ENCODE measurements around the gene S100A7. TPM values are rescaled to one million over a fixed set of nuclear protein-coding genes. Genes with fewer than 3 reads are reported as not detected.

S100A7 gene
- total RNA-seq, 1 experiment from 2014 or later = not detected

- Histone ChIP-seq H3K27ac (no peak overlapping the region), H3K4me1 (replicated peaks) (no peaks in the 10 kb centered on the region), H3K4me3 (no peak overlapping the region), H3K9me3 (replicated peaks) (no peaks in the 10 kb centered on the region), H3K36me3 (no peaks in the 10 kb centered on the region), H3K27me3 (replicated peaks) (peaks cover 28% of the 10 kb centered on the region)
- DNase-seq (ENCODE audit: low read depth in 1 of 2, low spot score in 2 of 2) = no peak
Measured at GRCh38 chr1:153488731-153489130, 28.3 kb upstream of the S100A7 start.

GRCh38 chr1:153487707-153488106, 27.3 kb upstream of the S100A7 start:
- H3K36me3 ChIP-seq = no peaks in the 10 kb centered on the region

GRCh38 chr1:153485863-153486262, 25.4 kb upstream of the S100A7 start:
- peaks cover 25% of the 10 kb centered on the region for H3K27me3 ChIP-seq (replicated peaks)
- no peaks in the 10 kb centered on the region for H3K9me3 ChIP-seq (replicated peaks)
- no peak for DNase-seq (ENCODE audit: low read depth in 1 of 2, low spot score in 2 of 2)
- H3K4me3 ChIP-seq = no peak overlapping the region
- H3K36me3 ChIP-seq = no peaks in the 10 kb centered on the region
- no peaks in the 10 kb centered on the region for H3K4me1 ChIP-seq (replicated peaks)
- no peak overlapping the region for H3K27ac ChIP-seq

More at GRCh38 chr1:153487707-153488106, 27.3 kb upstream of the S100A7 start:
- Histone ChIP-seq H3K9me3 (replicated peaks) (no peaks in the 10 kb centered on the region), H3K4me3 (no peak overlapping the region), H3K27me3 (replicated peaks) (peaks cover 28% of the 10 kb centered on the region), H3K4me1 (replicated peaks) (no peaks in the 10 kb centered on the region), H3K27ac (no peak overlapping the region)
- no peak for DNase-seq (ENCODE audit: low read depth in 1 of 2, low spot score in 2 of 2)

GRCh38 chr1:153483776-153484175, 23.3 kb upstream of the S100A7 start:
- no peaks in the 10 kb centered on the region for H3K9me3 ChIP-seq (replicated peaks)
- H3K4me1 ChIP-seq (replicated peaks) = no peaks in the 10 kb centered on the region
- H3K4me3 ChIP-seq = no peak overlapping the region
- H3K27me3 ChIP-seq (replicated peaks) = peaks cover 23% of the 10 kb centered on the region
- H3K27ac ChIP-seq = no peak overlapping the region
- DNase-seq (ENCODE audit: low read depth in 1 of 2, low spot score in 2 of 2) = no peak
- no peaks in the 10 kb centered on the region for H3K36me3 ChIP-seq

GRCh38 chr1:153481124-153481523, 20.7 kb upstream of the S100A7 start:
- no peak for DNase-seq (ENCODE audit: low read depth in 1 of 2, low spot score in 2 of 2)
- Histone ChIP-seq H3K27ac (no peak overlapping the region), H3K4me3 (no peak overlapping the region), H3K9me3 (replicated peaks) (no peaks in the 10 kb centered on the region), H3K36me3 (no peaks in the 10 kb centered on the region), H3K4me1 (replicated peaks) (no peaks in the 10 kb centered on the region), H3K27me3 (replicated peaks) (peaks cover 16% of the 10 kb centered on the region; the same call in 1 of the 2 replicates)

GRCh38 chr1:153478692-153479618, 18.5 kb upstream of the S100A7 start:
- H3K4me3 ChIP-seq = no peak overlapping the region
- H3K4me1 ChIP-seq (replicated peaks) = no peaks in the 10 kb centered on the region
- no peak for DNase-seq (ENCODE audit: low read depth in 1 of 2, low spot score in 2 of 2)
- H3K27me3 ChIP-seq (replicated peaks) = peaks cover 11% of the 10 kb centered on the region; the same call in 1 of the 2 replicates
- H3K27ac ChIP-seq = no peak overlapping the region
- no peaks in the 10 kb centered on the region for H3K9me3 ChIP-seq (replicated peaks)
- H3K36me3 ChIP-seq = no peaks in the 10 kb centered on the region

- Histone ChIP-seq H3K4me3 (no peak overlapping the region), H3K4me1 (replicated peaks) (no peaks in the 10 kb centered on the region), H3K27me3 (replicated peaks) (peaks cover 11% of the 10 kb centered on the region; the same call in 1 of the 2 replicates), H3K9me3 (replicated peaks) (no peaks in the 10 kb centered on the region), H3K36me3 (no peaks in the 10 kb centered on the region), H3K27ac (no peak overlapping the region)
- DNase-seq (ENCODE audit: low read depth in 1 of 2, low spot score in 2 of 2) = no peak
Measured at GRCh38 chr1:153478047-153478691, 17.7 kb upstream of the S100A7 start.

GRCh38 chr1:153476491-153477093, 16.1 kb upstream of the S100A7 start:
- no peak for DNase-seq (ENCODE audit: low read depth in 1 of 2, low spot score in 2 of 2)
- Histone ChIP-seq H3K27ac (no peak overlapping the region), H3K36me3 (no peaks in the 10 kb centered on the region), H3K4me3 (no peak overlapping the region), H3K4me1 (replicated peaks) (no peaks in the 10 kb centered on the region), H3K9me3 (replicated peaks) (no peaks in the 10 kb centered on the region), H3K27me3 (replicated peaks) (peaks cover 6% of the 10 kb centered on the region; the same call in 1 of the 2 replicates)

GRCh38 chr1:153475282-153475681, 14.8 kb upstream of the S100A7 start:
- H3K27ac ChIP-seq = no peak overlapping the region
- H3K36me3 ChIP-seq = no peaks in the 10 kb centered on the region
- no peak for DNase-seq (ENCODE audit: low read depth in 1 of 2, low spot score in 2 of 2)
- no peak overlapping the region for H3K4me3 ChIP-seq
- peaks cover 6% of the 10 kb centered on the region; the same call in 1 of the 2 replicates for H3K27me3 ChIP-seq (replicated peaks)
- H3K4me1 ChIP-seq (replicated peaks) = no peaks in the 10 kb centered on the region
- H3K9me3 ChIP-seq (replicated peaks) = no peaks in the 10 kb centered on the region

GRCh38 chr1:153474347-153474746, 13.9 kb upstream of the S100A7 start:
- Histone ChIP-seq H3K27ac (no peak overlapping the region), H3K27me3 (replicated peaks) (0 out of 2 replicates have a peak, but pooled peaks cover under 1% of the 10 kb centered on the region), H3K4me1 (replicated peaks) (no peaks in the 10 kb centered on the region), H3K4me3 (no peak overlapping the region), H3K9me3 (replicated peaks) (no peaks in the 10 kb centered on the region), H3K36me3 (no peaks in the 10 kb centered on the region)
- DNase-seq (ENCODE audit: low read depth in 1 of 2, low spot score in 2 of 2) = no peak

- Histone ChIP-seq H3K4me3 (no peak overlapping the region), H3K4me1 (replicated peaks) (no peaks in the 10 kb centered on the region), H3K27ac (no peak overlapping the region), H3K27me3 (replicated peaks) (no peaks in the 10 kb centered on the region), H3K36me3 (no peaks in the 10 kb centered on the region), H3K9me3 (replicated peaks) (no peaks in the 10 kb centered on the region)
- DNase-seq (ENCODE audit: low read depth in 1 of 2, low spot score in 2 of 2) = no peak
Measured at GRCh38 chr1:153470707-153471106, 10.3 kb upstream of the S100A7 start.

GRCh38 chr1:153466908-153467307, 6.5 kb upstream of the S100A7 start:
- Histone ChIP-seq H3K27me3 (replicated peaks) (no peaks in the 10 kb centered on the region), H3K27ac (no peak overlapping the region), H3K4me3 (no peak overlapping the region), H3K4me1 (replicated peaks) (no peaks in the 10 kb centered on the region), H3K36me3 (no peaks in the 10 kb centered on the region), H3K9me3 (replicated peaks) (no peaks in the 10 kb centered on the region)
- no peak for DNase-seq (ENCODE audit: low read depth in 1 of 2, low spot score in 2 of 2)

- Histone ChIP-seq H3K27ac (no peak overlapping the region), H3K4me1 (replicated peaks) (no peaks in the 10 kb centered on the region), H3K36me3 (no peaks in the 10 kb centered on the region), H3K4me3 (no peak overlapping the region), H3K9me3 (replicated peaks) (no peaks in the 10 kb centered on the region), H3K27me3 (replicated peaks) (no peaks in the 10 kb centered on the region)
- DNase-seq (ENCODE audit: low read depth in 1 of 2, low spot score in 2 of 2) = peak; percentile 16 to 55
Measured at GRCh38 chr1:153465811-153466636, 5.6 kb upstream of the S100A7 start.

Data from SJSA1 (cell line).